H1 (cell line): ENCODE measurements around the gene NUDT6. TPM values are rescaled to one million over a fixed set of nuclear protein-coding genes. Genes with fewer than 3 reads are reported as not detected.
A peak's percentile ranks its signal among the peaks of the same experiment; 100 is the strongest.

ENCODE experiments used
- BRCA1 ChIP-seq: IDR thresholded peaks from 2 replicates; pipeline ENCODE4 v1.6.1; 2012; ENCODE audit warnings: low read depth, low read length, improper control_type of control experiment
- CHD7 ChIP-seq: fragments of 300-600 bp; sonication (generic); IDR thresholded peaks from 2 replicates; pipeline ENCODE4 v1.7.1; 2012; ENCODE audit warnings: low read length, moderate library complexity, mild to moderate bottlenecking, inconsistent platforms; ENCODE audit not compliant: insufficient replicate concordance
- E2F6 ChIP-seq: IDR thresholded peaks from 2 replicates; pipeline ENCODE4 v1.6.1; 2012; ENCODE audit warnings: inconsistent platforms
- FOSL1 ChIP-seq: IDR thresholded peaks from 2 replicates; pipeline ENCODE4 v1.6.1; 2011; ENCODE audit warnings: mild to moderate bottlenecking, low read depth, low read length, moderate library complexity; ENCODE audit not compliant: insufficient read depth
- HDAC6 ChIP-seq: IDR thresholded peaks from one replicate; pipeline ENCODE4 v1.7.1; 2012; ENCODE audit warnings: low read depth, mild to moderate bottlenecking, inconsistent platforms, low read length, moderate library complexity
- MAFK ChIP-seq: IDR thresholded peaks from 2 replicates; pipeline ENCODE4 v1.6.1; 2012; ENCODE audit warnings: low read depth, mild to moderate bottlenecking, improper control_type of control experiment, low read length
- MAX ChIP-seq: IDR thresholded peaks from 2 replicates; pipeline ENCODE4 v1.6.1; 2012; ENCODE audit warnings: inconsistent platforms
- POLR2AphosphoS5 ChIP-seq: IDR thresholded peaks from 2 replicates; pipeline ENCODE4 v1.6.1; 2011; ENCODE audit warnings: low read depth, low read length
- SIRT6 ChIP-seq: IDR thresholded peaks from one replicate; pipeline ENCODE4 v1.7.1; 2012; ENCODE audit warnings: low read length, inconsistent platforms
- SRF ChIP-seq: IDR thresholded peaks from 2 replicates; pipeline ENCODE4 v1.6.1; 2011; ENCODE audit warnings: mild to moderate bottlenecking, low read depth, low read length, moderate library complexity
- SUZ12 ChIP-seq: fragments of 200-600 bp; sonication (generic); IDR thresholded peaks from 2 replicates; pipeline ENCODE4 v1.6.1; 2012; ENCODE audit warnings: mild to moderate bottlenecking, inconsistent platforms, low read length, moderate library complexity, mixed read lengths
- TCF12 ChIP-seq: IDR thresholded peaks from 2 replicates; pipeline ENCODE4 v1.6.1; 2011; ENCODE audit warnings: low read depth, mild to moderate bottlenecking, low read length
- polyA plus RNA-seq, 7 experiments: library from polyadenylated mRNA; depleted of rRNA in 3 of 7; stranded (reverse) in 5 of 7; unstranded in 2 of 7; fragments of >200 nt in 5 of 7; fragments of 200-250 nt in 2 of 7; gene quantifications; 1 replicate in 5 of 7; 2 replicates in 1 of 7; 4 replicates in 1 of 7; pipeline versions ENCODE4 v1.2.1 to v1.2.3, GENCODE V29; 2011 to 2013; ENCODE audit warnings: missing spikeins in 2 of 7, mixed read lengths in 2 of 7
- total RNA-seq: library from RNA; stranded (reverse); fragmentation: NEBNext Ultra II Directional; extraction: Animal tissue kit (Norgen Biotek cat#: 25700); gene quantifications from 2 replicates; pipeline ENCODE4 v1.2.1, GENCODE V29; 2021

The NUDT6 gene
- total and polyA plus RNA-seq, 2 of the 8 experiments (the other 6 are each of a cell fraction or from before 2014, with no cell fraction given), result 5.0 to 12.4 TPM

- TF ChIP-seq E2F6 (no peak), MAFK (no peak), MAX (no peak), HDAC6 (no peak), CHD7 (peak; percentile 41), BRCA1 (no peak), SUZ12 (no peak), SRF (no peak), FOSL1 (no peak), POLR2AphosphoS5 (no peak), SIRT6 (no peak), TCF12 (no peak)
These were observed 27.6 kb downstream of the NUDT6 start (continued) for GRCh38 chr4:122894827-122895226.
